Stimulated activated CD4-positive, alpha-beta T cell treated with anti-CD3 and anti-CD28 coated beads, Interleukin-12 subunit alpha, Interleukin-12 subunit beta, amount 100 ng/mL, for 4 hours (primary cell): ENCODE results near the gene CNN3.

Experiments
- DNase-seq: peaks from one replicate; pipeline ENCODE4 v3.0.0-alpha.2; 2020

The CNN3 gene

GRCh38 chr1:94926915-94927404 lies at the start of gene CNN3:
TSS of gene CNN3 (minus strand) at chr1:94927110. CDS start at chr1:94926894, 216 bp downstream.
- DNase-seq: peak; percentile 70

GRCh38 chr1:94974824-94975223 lies 47.9 kb upstream of the CNN3 start:
- DNase-seq: no peak

GRCh38 chr1:94974241-94974640 lies 47.3 kb upstream of the CNN3 start:
- no peak for DNase-seq

GRCh38 chr1:94973309-94973922 lies 46.5 kb upstream of the CNN3 start:
- no peak for DNase-seq

GRCh38 chr1:94971491-94971924 lies 44.6 kb upstream of the CNN3 start:
- no peak for DNase-seq

- no peak for DNase-seq
Observed at GRCh38 chr1:94970783-94971182, 43.9 kb upstream of the CNN3 start.

GRCh38 chr1:94969137-94969536 lies 42.2 kb upstream of the CNN3 start:
- no peak for DNase-seq

- DNase-seq: no peak
Observed at GRCh38 chr1:94966033-94966432, 39.1 kb upstream of the CNN3 start.

GRCh38 chr1:94963864-94964263 lies 37.0 kb upstream of the CNN3 start:
- DNase-seq: no peak

GRCh38 chr1:94962409-94963265 lies 35.7 kb upstream of the CNN3 start:
- peak; percentile 3 for DNase-seq

GRCh38 chr1:94961988-94962387 lies 35.1 kb upstream of the CNN3 start:
- DNase-seq: no peak

- no peak for DNase-seq
Observed at GRCh38 chr1:94961582-94961981, 34.7 kb upstream of the CNN3 start.

GRCh38 chr1:94958081-94958480 lies 31.2 kb upstream of the CNN3 start:
- DNase-seq: no peak

- no peak for DNase-seq
Observed at GRCh38 chr1:94955767-94956632, 29.1 kb upstream of the CNN3 start.

GRCh38 chr1:94954263-94955220 lies 27.6 kb upstream of the CNN3 start:
- no peak for DNase-seq

GRCh38 chr1:94953746-94954145 lies 26.8 kb upstream of the CNN3 start:
- no peak for DNase-seq

- DNase-seq: no peak
Observed at GRCh38 chr1:94953107-94953506, 26.2 kb upstream of the CNN3 start.

GRCh38 chr1:94952539-94952938 lies 25.6 kb upstream of the CNN3 start:
- no peak for DNase-seq

GRCh38 chr1:94951509-94952208 lies 24.7 kb upstream of the CNN3 start:
- DNase-seq: no peak

- no peak for DNase-seq
Observed at GRCh38 chr1:94951046-94951445, 24.1 kb upstream of the CNN3 start.
